Body of pancreas (tissue), 4 donors: ENCODE measurements around the gene CPD. TPM values are rescaled to one million over a fixed set of nuclear protein-coding genes. Genes with fewer than 3 reads are reported as not detected.

Source experiments
- ATAC-seq: fragments of 150-250 bp; one replicate; pipeline ENCODE4 v1.9.1; 2016
- DNase-seq, 4 donors: peaks; one replicate each; pipeline ENCODE4 v3.0.0-alpha.2; 2019
- H3K27ac ChIP-seq, 4 donors: fragments of 200-600 bp; sonication (generic); 1 replicate in 3 of 4; 2 replicates in 1 of 4; pipeline versions ENCODE4 v1.5.1 to v1.6.1; 2016 to 2019; ENCODE audit warnings: mild to moderate bottlenecking in 1 of 4, mixed read lengths in 1 of 4, moderate library complexity in 1 of 4
- H3K27me3 ChIP-seq, 2 donors: fragments of 200-600 bp; sonication (generic); one replicate each; pipeline ENCODE4 v1.6.0; 2016; ENCODE audit warnings: mild to moderate bottlenecking in 1 of 2
- H3K36me3 ChIP-seq, 2 donors: fragments of 200-600 bp; sonication (generic); replicated peaks in 1 of 2; 2 replicates each; pipeline ENCODE4 v1.5.1; 2016; ENCODE audit warnings: low read depth in 2 of 2; ENCODE audit not compliant: insufficient read depth in 1 of 2
- H3K4me1 ChIP-seq: fragments of 200-600 bp; sonication (generic); one replicate; pipeline ENCODE4 v1.6.0; 2016
- H3K4me3 ChIP-seq, 2 donors: fragments of 200-600 bp; sonication (generic); 1 replicate in 1 of 2; 2 replicates in 1 of 2; pipeline ENCODE4 v1.5.1; 2016 to 2019
- H3K9me3 ChIP-seq, 3 donors: fragments of 200-600 bp; sonication (generic); 1 replicate in 2 of 3; 2 replicates in 1 of 3; pipeline ENCODE4 v1.5.1; 2016
- POLR2A ChIP-seq, 3 donors: fragments of 450-650 bp; IDR thresholded peaks; one replicate each; pipeline ENCODE4 v1.6.1; 2016; ENCODE audit warnings: antibody characterized with exemption in 3 of 3, mild to moderate bottlenecking in 2 of 3
- WGBS, 2 donors: methylation state at CpG; one replicate each; pipeline ENCODE4 v1.1.5; 2017; 5-methylcytosine and 5-hydroxymethylcytosine counted together
- intact Hi-C: fragments of 100-400 bp; cut with DNase I; formaldehyde crosslinking; loops from one replicate; pipeline ENCODE4 v1.15.1; 2023
- small RNA-seq: library from RNA; depleted of rRNA; stranded (forward); fragments of <200 nt; gene quantifications from one replicate; pipeline ENCODE3, GENCODE V24; 2016
- total RNA-seq, 2 donors: library from RNA; depleted of rRNA; stranded (reverse); fragments of >200 nt; gene quantifications; one replicate each; pipeline ENCODE4 v1.1.0, GENCODE V29; 2016
- TF ChIP-seq, protein P1 (sequence below), 7 experiments: fragments of 450-650 bp in 4 of 7; fragments of 200-600 bp in 3 of 7; sonication (generic) in 3 of 7; IDR thresholded peaks; one replicate each; pipeline ENCODE4 v1.5.1; 2016 to 2019; ENCODE audit warnings: antibody characterized with exemption in 7 of 7

CPD gene
- total RNA-seq, 2 donors from 2014 or later: 30.0 to 68.0 TPM

- Histone ChIP-seq H3K27ac (no peak overlapping the region), H3K27me3 (no peaks in the 10 kb centered on the region), H3K4me3 (no peak overlapping the region), H3K4me1 (no peaks in the 10 kb centered on the region), H3K36me3 (peaks cover 0 to 2% of the 10 kb centered on the region in 2 donors), H3K9me3 (no peaks in the 10 kb centered on the region)
- TF ChIP-seq POLR2A (IDR thresholded peaks at IDR 0.05): no peak
- TF ChIP-seq, protein P1, sequence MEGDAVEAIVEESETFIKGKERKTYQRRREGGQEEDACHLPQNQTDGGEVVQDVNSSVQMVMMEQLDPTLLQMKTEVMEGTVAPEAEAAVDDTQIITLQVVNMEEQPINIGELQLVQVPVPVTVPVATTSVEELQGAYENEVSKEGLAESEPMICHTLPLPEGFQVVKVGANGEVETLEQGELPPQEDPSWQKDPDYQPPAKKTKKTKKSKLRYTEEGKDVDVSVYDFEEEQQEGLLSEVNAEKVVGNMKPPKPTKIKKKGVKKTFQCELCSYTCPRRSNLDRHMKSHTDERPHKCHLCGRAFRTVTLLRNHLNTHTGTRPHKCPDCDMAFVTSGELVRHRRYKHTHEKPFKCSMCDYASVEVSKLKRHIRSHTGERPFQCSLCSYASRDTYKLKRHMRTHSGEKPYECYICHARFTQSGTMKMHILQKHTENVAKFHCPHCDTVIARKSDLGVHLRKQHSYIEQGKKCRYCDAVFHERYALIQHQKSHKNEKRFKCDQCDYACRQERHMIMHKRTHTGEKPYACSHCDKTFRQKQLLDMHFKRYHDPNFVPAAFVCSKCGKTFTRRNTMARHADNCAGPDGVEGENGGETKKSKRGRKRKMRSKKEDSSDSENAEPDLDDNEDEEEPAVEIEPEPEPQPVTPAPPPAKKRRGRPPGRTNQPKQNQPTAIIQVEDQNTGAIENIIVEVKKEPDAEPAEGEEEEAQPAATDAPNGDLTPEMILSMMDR (IDR thresholded peaks at IDR 0.05): no peak
- intact Hi-C loops: no loop called here
- no peak for ATAC-seq
- 94 to 100% methylated on average over 1 of the region's 1 CpG for WGBS, 2 donors
- no peak for DNase-seq
Measured at GRCh38 chr17:30513346-30513745, 134.6 kb downstream of the CPD start.

- no peaks in the 10 kb centered on the region for H3K9me3 ChIP-seq
- H3K27me3 ChIP-seq: no peaks in the 10 kb centered on the region
- ATAC-seq (no peak), DNase-seq (no peak)
- H3K27ac ChIP-seq: no peak overlapping the region
- intact Hi-C loops: no loop called here
- no peaks in the 10 kb centered on the region for H3K4me1 ChIP-seq
- peaks cover 0 to 2% of the 10 kb centered on the region in 2 donors for H3K36me3 ChIP-seq
- 93 to 96% methylated on average over 3 of the region's 3 CpGs for WGBS, 2 donors
- no peak overlapping the region for H3K4me3 ChIP-seq
- TF ChIP-seq POLR2A (IDR thresholded peaks at IDR 0.05): no peak
Measured at GRCh38 chr17:30514895-30515596, 136.3 kb downstream of the CPD start.

GRCh38 chr17:30517786-30518185 is 139.1 kb downstream of the CPD start:
- Histone ChIP-seq H3K27me3 (no peaks in the 10 kb centered on the region), H3K4me1 (no peaks in the 10 kb centered on the region), H3K27ac (no peak overlapping the region), H3K9me3 (no peaks in the 10 kb centered on the region), H3K36me3 (peaks cover 12 to 17% of the 10 kb centered on the region in 2 donors), H3K4me3 (no peak overlapping the region)
- 79 to 100% methylated on average over 1 of the region's 1 CpG for WGBS, 2 donors
- TF ChIP-seq, protein P1 (IDR thresholded peaks at IDR 0.05): no peak
- no peak for TF ChIP-seq POLR2A (IDR thresholded peaks at IDR 0.05)
- DNase-seq: no peak
- intact Hi-C loops: no loop called here
- ATAC-seq: no peak

DNA sequence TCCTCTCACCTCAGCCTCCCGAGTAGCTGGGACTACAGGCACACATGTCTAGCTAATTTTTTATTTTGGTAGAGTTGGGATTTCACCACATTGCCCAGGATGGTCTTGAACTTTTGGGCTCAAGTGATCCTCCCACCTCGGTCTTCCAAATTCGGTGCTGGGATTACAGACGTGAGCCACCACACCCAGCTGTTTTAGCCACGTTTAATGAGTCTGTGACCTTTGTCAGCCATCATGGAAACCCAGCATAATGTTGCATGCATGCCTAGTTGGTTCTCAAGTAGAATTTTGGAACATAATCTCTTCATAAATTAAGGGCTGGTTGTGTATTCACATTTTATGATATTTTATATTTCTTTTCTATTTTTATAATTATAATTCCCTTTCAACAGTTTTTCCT is 140.4 kb downstream of the CPD start:
- intact Hi-C loops: no loop called here
- WGBS, 2 donors: 83 to 86% methylated on average over 5 of the region's 5 CpGs
- no peak overlapping the region for H3K27ac ChIP-seq
- no peak for ATAC-seq
- H3K36me3 ChIP-seq: peaks cover 12 to 15% of the 10 kb centered on the region in 2 donors
- H3K4me3 ChIP-seq: no peak overlapping the region
- no peak for DNase-seq
- H3K27me3 ChIP-seq: no peaks in the 10 kb centered on the region
- no peaks in the 10 kb centered on the region for H3K4me1 ChIP-seq
- H3K9me3 ChIP-seq: no peaks in the 10 kb centered on the region
- TF ChIP-seq, protein P1 (IDR thresholded peaks at IDR 0.05): no peak
- TF ChIP-seq POLR2A (IDR thresholded peaks at IDR 0.05): no peak

Small RNA genes within 50 kb of the gene (small RNA-seq; reads per million reads assigned to genes)
- gene RF00019: not detected
- not detected for gene RNU6-990P

Other genes starting within 250 kb of the CPD start
- gene SLC6A4, start 143.2 kb upstream of the CPD start, total RNA-seq: 1 to 10 TPM in 1 of 2 donors, under 1 TPM in 1; 0.33 to 2.1 TPM
- 10 to 100 TPM; 18.7 to 48.1 TPM for gene BLMH, start 87.0 kb upstream of the CPD start, total RNA-seq
- gene TMIGD1, start 44.9 kb upstream of the CPD start, total RNA-seq: not detected
- gene GOSR1, start 98.5 kb downstream of the CPD start, total RNA-seq: 10 to 100 TPM; 20.8 to 24.1 TPM